PFSK-1 (cell line): Measurements from ENCODE around the gene PTPN12.

Experiments
- FOXP2 ChIP-seq: optimal IDR thresholded peaks from 2 replicates; pipeline ENCODE3; 2011; ENCODE audit warnings: borderline replicate concordance, control low read depth, inconsistent platforms; ENCODE audit not compliant: insufficient read depth; ENCODE audit errors: extremely low read length, extremely low read depth
- POLR2AphosphoS5 ChIP-seq: IDR thresholded peaks from 2 replicates; pipeline ENCODE4 v1.6.1; 2012; ENCODE audit warnings: low read depth, mild to moderate bottlenecking, control low read depth, low read length, moderate library complexity
- SIN3A ChIP-seq: IDR thresholded peaks from 2 replicates; pipeline ENCODE4 v1.6.1; 2012; ENCODE audit warnings: mild to moderate bottlenecking, low read length, moderate library complexity, borderline replicate concordance; ENCODE audit not compliant: insufficient read depth
- TAF1 ChIP-seq: IDR thresholded peaks from 2 replicates; pipeline ENCODE4 v1.6.1; 2012; ENCODE audit warnings: low read length, control low read depth, borderline replicate concordance; ENCODE audit not compliant: insufficient read depth
- TF ChIP-seq, protein P1 (sequence below), 2 experiments: IDR thresholded peaks; 2 replicates each; pipeline versions ENCODE4 v1.6.1 to v1.8.0; 2011 to 2012; ENCODE audit warnings: low read depth in 2 of 2, low read length in 2 of 2, control low read depth in 1 of 2, inconsistent platforms in 1 of 2, mild to moderate bottlenecking in 1 of 2, moderate library complexity in 1 of 2; ENCODE audit not compliant: insufficient read depth in 1 of 2

PTPN12 gene

DNA sequence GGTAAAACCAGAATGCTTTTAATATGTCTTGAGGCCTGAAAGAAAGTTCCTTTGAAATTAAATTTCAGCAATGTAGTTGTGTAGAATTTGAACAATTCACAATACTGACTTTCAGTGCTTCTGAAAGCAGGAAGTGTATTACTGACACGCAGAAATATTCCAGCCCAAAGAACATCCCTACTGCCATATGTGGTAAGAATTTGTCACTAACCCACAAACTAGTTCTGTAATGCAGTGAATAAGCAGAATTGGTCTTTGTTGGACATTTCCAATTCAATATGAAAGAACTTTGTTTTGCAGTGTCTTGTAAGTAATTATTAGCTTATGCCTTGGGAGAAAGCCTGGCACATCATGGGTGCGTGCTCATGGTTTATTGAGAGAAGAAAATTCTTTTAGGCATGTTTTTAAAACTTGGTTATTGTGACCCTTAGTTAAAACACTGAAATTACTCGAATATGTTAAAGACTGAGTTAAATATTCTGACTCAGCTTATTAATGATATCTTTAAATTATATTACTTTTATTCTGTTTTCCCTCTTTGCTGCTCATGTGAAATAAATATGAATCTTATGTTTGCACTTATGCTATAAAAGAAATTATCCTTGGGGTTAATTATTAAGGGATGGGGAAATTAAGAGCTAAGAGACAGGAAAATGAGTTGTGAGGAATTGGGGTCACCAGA, 33.4 kb downstream of the PTPN12 start:
- TF ChIP-seq TAF1 (no peak), POLR2AphosphoS5 (no peak), FOXP2 (no peak), SIN3A (no peak)
- TF ChIP-seq, protein P1, sequence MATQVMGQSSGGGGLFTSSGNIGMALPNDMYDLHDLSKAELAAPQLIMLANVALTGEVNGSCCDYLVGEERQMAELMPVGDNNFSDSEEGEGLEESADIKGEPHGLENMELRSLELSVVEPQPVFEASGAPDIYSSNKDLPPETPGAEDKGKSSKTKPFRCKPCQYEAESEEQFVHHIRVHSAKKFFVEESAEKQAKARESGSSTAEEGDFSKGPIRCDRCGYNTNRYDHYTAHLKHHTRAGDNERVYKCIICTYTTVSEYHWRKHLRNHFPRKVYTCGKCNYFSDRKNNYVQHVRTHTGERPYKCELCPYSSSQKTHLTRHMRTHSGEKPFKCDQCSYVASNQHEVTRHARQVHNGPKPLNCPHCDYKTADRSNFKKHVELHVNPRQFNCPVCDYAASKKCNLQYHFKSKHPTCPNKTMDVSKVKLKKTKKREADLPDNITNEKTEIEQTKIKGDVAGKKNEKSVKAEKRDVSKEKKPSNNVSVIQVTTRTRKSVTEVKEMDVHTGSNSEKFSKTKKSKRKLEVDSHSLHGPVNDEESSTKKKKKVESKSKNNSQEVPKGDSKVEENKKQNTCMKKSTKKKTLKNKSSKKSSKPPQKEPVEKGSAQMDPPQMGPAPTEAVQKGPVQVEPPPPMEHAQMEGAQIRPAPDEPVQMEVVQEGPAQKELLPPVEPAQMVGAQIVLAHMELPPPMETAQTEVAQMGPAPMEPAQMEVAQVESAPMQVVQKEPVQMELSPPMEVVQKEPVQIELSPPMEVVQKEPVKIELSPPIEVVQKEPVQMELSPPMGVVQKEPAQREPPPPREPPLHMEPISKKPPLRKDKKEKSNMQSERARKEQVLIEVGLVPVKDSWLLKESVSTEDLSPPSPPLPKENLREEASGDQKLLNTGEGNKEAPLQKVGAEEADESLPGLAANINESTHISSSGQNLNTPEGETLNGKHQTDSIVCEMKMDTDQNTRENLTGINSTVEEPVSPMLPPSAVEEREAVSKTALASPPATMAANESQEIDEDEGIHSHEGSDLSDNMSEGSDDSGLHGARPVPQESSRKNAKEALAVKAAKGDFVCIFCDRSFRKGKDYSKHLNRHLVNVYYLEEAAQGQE (IDR thresholded peaks at IDR 0.05; ENCODE audit: insufficient read depth in 1 of 2, low read depth in 2 of 2, low read length in 2 of 2): no peak

DNA sequence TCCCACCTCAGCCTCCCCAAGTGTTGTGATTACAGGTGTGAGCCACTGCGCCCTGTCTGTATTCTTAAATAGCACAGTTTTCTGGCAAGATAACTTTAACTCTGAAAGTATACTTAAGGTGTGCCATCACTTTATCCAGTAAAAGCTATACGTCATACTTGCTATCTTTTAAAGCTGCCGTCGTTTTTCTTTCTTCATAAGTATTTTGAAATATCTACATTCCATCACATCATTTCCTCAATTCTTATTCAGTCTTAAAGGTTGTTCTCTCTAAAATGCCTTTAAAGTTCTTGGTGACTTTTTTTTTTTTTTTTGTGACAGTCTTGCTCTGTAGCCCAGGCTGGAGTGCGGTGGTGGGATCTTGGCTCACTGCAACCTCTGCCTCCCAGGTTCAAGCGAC, 34.7 kb downstream of the PTPN12 start:
- TF ChIP-seq FOXP2 (no peak), TAF1 (no peak)

DNA sequence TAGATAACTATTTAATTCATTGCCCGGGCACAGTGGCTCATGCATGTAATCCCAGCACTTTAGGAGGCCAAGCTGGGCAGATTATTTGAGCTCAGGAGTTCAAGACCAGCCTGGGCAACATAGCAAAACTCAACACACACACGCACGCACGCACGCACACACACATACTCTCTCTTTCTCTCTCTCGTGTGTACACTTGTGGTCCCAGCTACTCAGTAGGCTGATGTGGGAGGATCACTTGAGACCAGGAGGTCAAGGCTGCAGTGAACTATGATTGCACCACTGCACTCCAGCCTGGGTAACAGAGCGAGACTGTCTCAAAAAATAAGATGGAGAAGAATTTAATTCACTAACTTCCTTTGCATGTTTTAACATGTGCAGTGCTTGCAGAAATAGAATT, 38.1 kb downstream of the PTPN12 start:
- TF ChIP-seq FOXP2 (no peak), POLR2AphosphoS5 (no peak), TAF1 (no peak), SIN3A (no peak)
- TF ChIP-seq, protein P1 (IDR thresholded peaks at IDR 0.05; ENCODE audit: insufficient read depth in 1 of 2, low read depth in 2 of 2, low read length in 2 of 2): no peak

DNA sequence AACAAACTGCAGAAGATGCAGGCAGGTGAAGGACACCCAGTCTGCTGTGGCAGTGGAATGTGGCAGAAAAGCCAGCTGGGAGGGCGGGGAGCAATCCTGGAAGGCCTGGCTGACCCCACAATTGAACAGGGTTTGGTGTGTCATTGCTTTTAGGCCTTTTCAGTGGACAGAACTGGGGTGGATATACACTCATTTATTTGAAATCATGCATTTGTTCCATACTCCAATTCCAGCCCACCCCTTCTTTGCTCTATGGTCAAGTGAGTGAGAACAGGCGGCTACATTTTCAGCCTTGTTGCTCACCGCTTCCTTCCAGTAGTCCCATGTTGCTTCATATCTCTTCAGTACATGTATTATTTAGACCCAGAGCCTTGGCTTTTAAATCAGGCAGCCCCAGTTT, 39.8 kb downstream of the PTPN12 start:
- no peak for TF ChIP-seq POLR2AphosphoS5
- TF ChIP-seq, protein P1 (IDR thresholded peaks at IDR 0.05; ENCODE audit: insufficient read depth in 1 of 2, low read depth in 2 of 2, low read length in 2 of 2): no peak
- no peak for TF ChIP-seq SIN3A
- no peak for TF ChIP-seq FOXP2
- no peak for TF ChIP-seq TAF1

DNA sequence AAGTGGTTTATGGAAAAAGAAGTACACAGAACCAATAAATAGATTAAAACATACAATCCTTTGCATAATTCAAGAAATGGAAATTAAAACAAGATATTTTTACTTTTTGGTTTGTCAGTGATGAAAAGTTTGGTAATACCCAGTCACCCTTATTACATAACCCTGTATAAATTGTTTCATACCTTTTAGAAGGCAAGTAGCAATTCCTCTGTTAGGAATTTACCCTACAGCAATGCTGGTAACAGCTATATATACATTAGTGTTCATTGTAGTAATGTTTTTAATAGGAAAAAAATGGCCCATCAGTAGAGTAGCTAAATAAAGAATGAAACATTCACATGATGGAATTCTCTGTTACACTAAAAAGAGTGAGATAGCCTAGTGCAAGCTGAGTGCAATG, 42.7 kb downstream of the PTPN12 start:
- TF ChIP-seq SIN3A: no peak
- no peak for TF ChIP-seq TAF1
- TF ChIP-seq, protein P1 (IDR thresholded peaks at IDR 0.05; ENCODE audit: insufficient read depth in 1 of 2, low read depth in 2 of 2, low read length in 2 of 2): no peak
- no peak for TF ChIP-seq POLR2AphosphoS5
- no peak for TF ChIP-seq FOXP2
